ENCODE results near the gene CRHBP. TPM values are rescaled to one million over a fixed set of nuclear protein-coding genes. Genes with fewer than 3 reads are reported as not detected.
"Not testable (repeated sequence)": the region's sequence is repeated elsewhere in the genome, so short reads cannot be mapped to it uniquely, and the experiment has no call there.

CRHBP gene
- total RNA-seq, 1 donor from 2014 or later, result not detected

DNA sequence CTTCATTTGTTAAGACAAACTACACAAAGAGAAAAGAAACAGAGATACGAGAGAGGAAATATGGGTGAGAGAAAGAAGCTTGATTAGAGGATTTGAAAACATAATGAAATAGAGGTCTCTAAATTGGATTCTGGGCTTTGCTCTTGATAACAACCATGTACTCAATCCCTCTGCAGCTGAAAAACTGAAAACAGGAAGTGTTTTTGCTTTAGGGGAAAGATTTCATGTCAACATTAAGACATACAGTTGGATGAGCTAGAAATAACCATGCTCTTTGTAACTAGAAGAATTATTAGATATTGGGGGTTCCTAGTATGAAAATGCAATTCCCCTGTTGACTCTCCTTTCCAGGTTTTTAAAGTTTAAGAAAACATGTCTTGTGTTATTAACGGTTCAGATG is 21.9 kb downstream of the CRHBP start:
- Mint-ChIP-seq H3K4me1 (ENCODE audit: low read depth) (no peaks in the 10 kb centered on the region), H3K27me3 (ENCODE audit: insufficient read depth) (peaks cover 5% of the 10 kb centered on the region), H3K9me3 (no peaks in the 10 kb centered on the region), H3K4me3 (no peak overlapping the region), H3K36me3 (ENCODE audit: low read depth) (no peaks in the 10 kb centered on the region), H3K27ac (no peak overlapping the region)
- no peak for DNase-seq (ENCODE audit: low spot score)
- intact Hi-C loops (cut with micrococcal nuclease), result no loop called here

DNA sequence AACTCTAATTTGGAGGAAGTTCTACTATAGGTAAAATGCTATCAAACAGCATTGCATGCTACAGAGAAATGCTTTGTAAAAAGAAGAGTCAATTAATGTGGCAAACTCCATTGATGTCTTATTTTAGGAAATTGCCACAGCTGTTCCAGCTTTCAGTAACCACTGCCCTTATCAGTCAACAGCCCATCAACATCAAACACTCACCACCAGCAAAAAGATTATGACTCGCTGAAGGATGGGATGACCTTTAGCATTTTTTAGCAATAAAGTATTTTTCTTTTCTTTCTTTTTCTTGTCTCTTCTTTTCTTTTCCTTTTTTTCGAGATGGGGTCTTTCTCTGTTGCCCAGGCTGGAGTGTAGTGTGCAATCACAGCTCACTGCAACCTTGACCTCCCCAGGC is 26.0 kb downstream of the CRHBP start:
- intact Hi-C loops (cut with micrococcal nuclease), result no loop called here
- Mint-ChIP-seq H3K4me3 (no peak overlapping the region), H3K4me1 (ENCODE audit: low read depth) (no peaks in the 10 kb centered on the region), H3K36me3 (ENCODE audit: low read depth) (no peaks in the 10 kb centered on the region), H3K27me3 (ENCODE audit: insufficient read depth) (peaks cover 7% of the 10 kb centered on the region), H3K9me3 (no peaks in the 10 kb centered on the region), H3K27ac (no peak overlapping the region)
- no peak for DNase-seq (ENCODE audit: low spot score)

DNA sequence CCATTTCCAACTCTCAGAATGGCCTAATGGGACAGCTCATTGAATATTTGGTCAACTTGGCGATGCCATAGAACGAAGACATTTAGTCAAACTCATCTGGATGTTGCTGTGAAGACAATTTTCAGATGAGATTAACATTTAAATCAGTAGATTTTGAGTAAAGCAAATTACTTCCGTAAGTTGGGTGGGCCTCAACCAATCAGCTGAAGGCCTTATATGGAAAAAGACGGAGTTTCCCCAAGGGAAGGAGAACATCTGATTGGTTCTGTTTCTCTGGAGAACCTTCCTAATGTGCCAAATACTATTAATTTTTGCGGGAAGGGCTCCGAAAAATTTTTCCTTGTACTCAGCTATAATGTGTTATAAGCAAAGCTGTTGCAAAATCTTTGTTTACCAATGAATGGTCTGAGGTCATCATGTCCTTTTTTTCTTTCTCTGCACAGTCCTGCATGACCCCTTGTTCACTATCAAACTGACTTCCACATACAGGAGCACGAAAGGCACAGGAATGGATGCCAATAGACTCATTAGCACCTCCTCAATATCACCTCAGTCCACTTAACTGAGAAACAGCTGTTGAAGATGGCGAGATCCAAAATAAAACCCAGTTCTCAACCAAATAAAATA is 27.8 kb downstream of the CRHBP start:
- Mint-ChIP-seq H3K36me3 (ENCODE audit: low read depth) (no peaks in the 10 kb centered on the region), H3K27ac (no peak overlapping the region), H3K4me1 (ENCODE audit: low read depth) (no peaks in the 10 kb centered on the region), H3K9me3 (no peaks in the 10 kb centered on the region), H3K27me3 (ENCODE audit: insufficient read depth) (peaks cover 7% of the 10 kb centered on the region), H3K4me3 (no peak overlapping the region)
- no peak for DNase-seq (ENCODE audit: low spot score)
- intact Hi-C loops (cut with micrococcal nuclease), result no loop called here

DNA sequence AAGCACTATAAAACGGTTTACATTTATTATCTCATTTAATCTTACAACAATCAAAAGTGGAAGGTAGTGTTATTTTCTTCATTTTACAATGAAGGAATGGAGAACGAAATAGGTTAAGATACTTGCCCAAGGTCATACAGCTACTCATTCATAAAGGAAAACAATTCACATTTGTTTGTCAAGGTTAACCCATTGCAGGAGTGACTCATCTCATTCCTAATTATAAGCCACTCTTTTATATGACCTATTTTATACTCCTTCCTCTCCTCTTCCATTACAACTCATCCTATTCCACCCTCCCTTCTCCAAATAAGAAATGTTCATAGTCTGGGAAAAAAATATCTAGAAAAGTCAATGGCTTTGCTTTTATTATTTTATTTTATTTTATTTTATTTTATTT is 29.6 kb downstream of the CRHBP start:
- no peak for DNase-seq (ENCODE audit: low spot score)
- Mint-ChIP-seq H3K4me1 (ENCODE audit: low read depth) (no peaks in the 10 kb centered on the region), H3K9me3 (no peaks in the 10 kb centered on the region), H3K36me3 (ENCODE audit: low read depth) (no peaks in the 10 kb centered on the region), H3K27me3 (ENCODE audit: insufficient read depth) (peaks cover 5% of the 10 kb centered on the region), H3K27ac (no peak overlapping the region), H3K4me3 (no peak overlapping the region)
- intact Hi-C loops (cut with micrococcal nuclease), result no loop called here

DNA sequence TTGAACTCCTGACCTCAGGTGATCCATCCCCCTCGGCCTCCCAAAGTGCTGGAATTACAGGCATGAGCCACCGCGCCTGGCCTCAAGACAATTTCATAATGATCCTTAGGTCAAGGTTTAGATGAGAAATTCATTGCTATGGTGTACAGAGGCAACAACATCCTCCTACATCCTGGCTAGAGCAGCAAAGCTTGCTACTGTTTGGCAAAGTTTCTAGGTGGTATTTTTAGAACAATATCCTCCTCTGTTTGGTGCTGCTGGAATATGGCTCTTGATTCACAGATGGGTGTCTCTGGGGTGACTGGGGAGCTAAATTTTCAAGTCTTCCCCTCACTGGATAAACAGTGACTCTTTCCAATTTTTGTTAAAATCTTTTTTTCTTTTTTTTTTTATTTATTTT is 30.6 kb downstream of the CRHBP start:
- Mint-ChIP-seq H3K4me1 (ENCODE audit: low read depth) (no peaks in the 10 kb centered on the region), H3K27me3 (ENCODE audit: insufficient read depth) (peaks cover 5% of the 10 kb centered on the region), H3K9me3 (no peaks in the 10 kb centered on the region), H3K4me3 (no peak overlapping the region), H3K36me3 (ENCODE audit: low read depth) (no peaks in the 10 kb centered on the region), H3K27ac (no peak overlapping the region)
- intact Hi-C loops (cut with micrococcal nuclease), result no loop called here
- DNase-seq (ENCODE audit: low spot score), result no peak

DNA sequence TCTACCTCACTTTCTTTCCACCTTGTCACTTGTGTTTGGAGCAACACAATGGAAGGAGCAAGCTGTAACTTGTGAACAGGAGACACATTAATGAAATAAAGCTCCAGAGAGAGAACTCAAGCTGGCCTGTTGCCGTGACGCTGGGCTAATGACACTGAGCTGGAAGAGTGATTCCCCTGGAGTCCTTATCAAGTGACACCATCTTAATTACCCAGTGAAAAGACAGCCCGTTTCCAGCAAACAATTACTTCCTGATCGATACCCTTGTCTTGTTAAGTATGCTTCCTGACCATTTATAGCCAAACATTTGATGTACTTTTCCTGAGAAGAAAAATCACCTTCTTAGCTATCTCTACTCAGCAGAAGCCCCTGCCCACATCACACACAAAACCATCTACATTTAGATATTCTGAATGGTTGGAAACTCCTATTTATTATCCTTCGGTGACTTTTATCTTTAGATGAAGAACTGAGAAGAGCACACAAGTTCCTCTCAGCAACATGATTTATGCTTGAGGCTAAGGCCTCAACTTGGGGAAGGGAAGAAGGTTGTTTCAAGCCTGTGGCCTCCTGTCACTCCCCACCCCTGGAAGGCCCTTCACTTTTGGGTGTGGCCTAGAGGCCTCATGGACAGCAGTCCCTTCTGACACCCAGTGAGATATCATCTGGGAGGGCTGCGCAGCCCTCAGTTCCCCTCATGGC is 34.1 kb downstream of the CRHBP start:
- no peaks in the 10 kb centered on the region for H3K9me3 Mint-ChIP-seq
- peaks cover 6% of the 10 kb centered on the region for H3K27me3 Mint-ChIP-seq (ENCODE audit: insufficient read depth)
- no peak for DNase-seq (ENCODE audit: low spot score)
- H3K36me3 Mint-ChIP-seq (ENCODE audit: low read depth), result no peaks in the 10 kb centered on the region
- no peak overlapping the region for H3K27ac Mint-ChIP-seq
- H3K4me1 Mint-ChIP-seq (ENCODE audit: low read depth), result no peaks in the 10 kb centered on the region
- no peak overlapping the region for H3K4me3 Mint-ChIP-seq
- intact Hi-C loops (cut with micrococcal nuclease), result no loop called here

DNA sequence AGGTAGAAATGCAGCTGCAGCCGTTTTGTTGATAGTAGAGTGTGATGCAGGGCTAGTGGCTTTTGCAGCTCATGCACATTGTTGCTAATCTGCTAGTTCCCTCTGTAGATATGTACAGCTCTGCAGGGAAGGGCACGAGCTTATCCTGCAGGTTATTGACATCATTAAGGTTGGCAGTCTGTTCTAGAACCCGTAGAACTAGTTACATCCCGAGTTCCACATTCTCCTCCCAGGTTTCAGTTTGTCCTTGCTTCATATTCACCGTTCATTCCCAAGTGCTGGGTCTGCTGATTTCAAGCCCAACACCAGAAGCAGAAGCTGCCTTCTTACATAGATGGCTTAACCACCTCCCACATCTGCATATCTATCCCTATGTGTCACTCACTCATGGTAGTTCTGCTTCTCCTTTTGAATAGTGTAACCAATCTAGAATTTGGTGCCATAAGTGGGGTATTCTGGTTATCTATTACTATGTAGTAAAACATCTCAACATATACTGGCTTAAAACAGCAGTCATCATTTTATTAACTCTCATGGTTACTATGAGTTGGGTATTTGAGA is 38.1 kb downstream of the CRHBP start:
- Mint-ChIP-seq H3K27me3 (ENCODE audit: insufficient read depth) (peaks cover 3% of the 10 kb centered on the region), H3K9me3 (no peaks in the 10 kb centered on the region), H3K36me3 (ENCODE audit: low read depth) (no peaks in the 10 kb centered on the region), H3K4me3 (no peak overlapping the region), H3K4me1 (ENCODE audit: low read depth) (no peaks in the 10 kb centered on the region), H3K27ac (no peak overlapping the region)
- intact Hi-C loops (cut with micrococcal nuclease), result no loop called here
- DNase-seq (ENCODE audit: low spot score), result no peak

DNA sequence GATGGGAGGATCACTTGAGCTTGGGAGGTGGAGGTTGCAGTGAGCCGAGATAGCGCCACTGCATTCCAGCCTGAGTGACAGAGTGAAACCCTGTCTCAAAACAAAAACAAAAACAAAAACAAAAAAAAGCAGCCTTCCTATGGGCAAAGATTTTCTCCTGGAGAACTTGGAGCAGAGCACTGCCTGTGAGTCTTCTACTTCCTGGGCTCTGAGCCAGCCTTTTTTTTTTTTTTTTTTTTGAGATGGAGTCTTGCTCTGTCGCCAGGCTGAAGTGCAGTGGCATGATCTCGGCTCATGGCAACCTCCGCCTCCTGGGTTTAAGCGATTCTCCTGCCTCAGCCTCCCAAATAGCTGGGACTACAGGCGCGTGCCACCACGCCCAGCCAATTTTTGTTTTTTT is 40.6 kb downstream of the CRHBP start:
- H3K4me1 Mint-ChIP-seq (ENCODE audit: low read depth); H3K27me3 Mint-ChIP-seq (ENCODE audit: insufficient read depth); DNase-seq (ENCODE audit: low spot score); H3K27ac Mint-ChIP-seq; intact Hi-C loops (cut with micrococcal nuclease); H3K4me3 Mint-ChIP-seq; H3K36me3 Mint-ChIP-seq (ENCODE audit: low read depth); H3K9me3 Mint-ChIP-seq: not testable (repeated sequence)

DNA sequence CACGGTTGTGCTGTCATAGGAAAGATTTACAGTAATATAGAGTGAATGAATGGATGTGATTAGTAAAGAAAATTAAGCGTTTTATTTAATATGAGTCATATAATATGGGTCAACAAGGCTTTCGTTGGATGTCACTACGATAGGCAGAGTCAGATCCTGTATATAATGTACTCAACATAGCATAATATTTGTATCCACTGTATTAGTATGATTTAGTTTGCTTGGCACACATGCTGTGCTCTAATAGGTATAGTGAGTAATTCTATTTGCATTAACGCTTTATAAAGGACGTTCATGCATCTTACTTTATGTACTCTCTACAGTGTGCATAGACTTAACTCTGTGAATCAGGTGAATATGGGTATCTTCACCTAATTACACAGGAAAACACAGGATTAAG is 41.5 kb downstream of the CRHBP start:
- no peak for DNase-seq (ENCODE audit: low spot score)
- intact Hi-C loops (cut with micrococcal nuclease), result no loop called here
- Mint-ChIP-seq H3K9me3 (no peaks in the 10 kb centered on the region), H3K36me3 (ENCODE audit: low read depth) (no peaks in the 10 kb centered on the region), H3K4me3 (no peak overlapping the region), H3K27ac (no peak overlapping the region), H3K4me1 (ENCODE audit: low read depth) (no peaks in the 10 kb centered on the region), H3K27me3 (ENCODE audit: insufficient read depth) (peaks cover 5% of the 10 kb centered on the region)

DNA sequence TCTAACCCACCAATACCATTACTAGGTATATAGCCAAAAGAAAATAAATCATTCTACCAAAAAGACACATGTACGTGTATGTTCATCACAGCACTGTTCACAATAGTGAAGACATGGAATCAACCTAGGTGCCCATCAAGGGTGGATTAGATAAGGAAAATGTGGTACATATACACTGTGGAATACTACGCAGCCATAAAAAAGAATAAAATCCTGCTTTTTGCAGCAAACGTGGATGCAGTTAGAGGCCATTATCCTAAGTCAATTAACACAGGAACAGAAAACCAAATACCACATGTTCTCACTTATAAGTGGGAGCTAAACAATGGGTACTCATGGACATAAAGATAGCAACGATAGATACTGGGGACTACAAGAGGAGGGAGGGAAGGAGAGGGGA is 45.4 kb downstream of the CRHBP start:
- H3K36me3 Mint-ChIP-seq (ENCODE audit: low read depth); H3K4me1 Mint-ChIP-seq (ENCODE audit: low read depth); H3K4me3 Mint-ChIP-seq; DNase-seq (ENCODE audit: low spot score); H3K9me3 Mint-ChIP-seq; H3K27ac Mint-ChIP-seq; H3K27me3 Mint-ChIP-seq (ENCODE audit: insufficient read depth); intact Hi-C loops (cut with micrococcal nuclease): not testable (repeated sequence)

DNA sequence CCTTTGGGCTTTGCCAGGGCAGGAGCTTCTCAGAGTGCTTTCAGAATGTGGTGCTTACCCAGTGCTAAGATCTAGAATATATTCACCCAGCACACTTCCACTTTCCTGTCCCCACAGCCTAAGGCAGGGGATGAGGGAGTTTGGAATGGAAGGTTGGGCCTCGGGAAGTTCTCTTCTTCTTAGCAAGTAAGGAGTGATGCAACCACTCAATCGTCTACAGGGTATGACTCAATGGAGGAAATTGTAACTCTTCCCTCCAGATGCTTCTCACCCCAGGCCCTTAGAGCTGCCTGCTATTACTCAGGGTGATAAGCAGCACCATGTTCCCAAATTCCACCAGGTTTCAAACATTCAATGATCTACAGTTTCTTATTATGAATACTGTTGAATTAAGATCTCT is 46.6 kb downstream of the CRHBP start:
- no peak overlapping the region for H3K4me3 Mint-ChIP-seq
- H3K4me1 Mint-ChIP-seq (ENCODE audit: low read depth), result no peaks in the 10 kb centered on the region
- no peak overlapping the region for H3K27ac Mint-ChIP-seq
- intact Hi-C loops (cut with micrococcal nuclease), result no loop called here
- no peaks in the 10 kb centered on the region for H3K9me3 Mint-ChIP-seq
- peaks cover 12% of the 10 kb centered on the region for H3K27me3 Mint-ChIP-seq (ENCODE audit: insufficient read depth)
- DNase-seq (ENCODE audit: low spot score), result no peak
- H3K36me3 Mint-ChIP-seq (ENCODE audit: low read depth), result no peaks in the 10 kb centered on the region

DNA sequence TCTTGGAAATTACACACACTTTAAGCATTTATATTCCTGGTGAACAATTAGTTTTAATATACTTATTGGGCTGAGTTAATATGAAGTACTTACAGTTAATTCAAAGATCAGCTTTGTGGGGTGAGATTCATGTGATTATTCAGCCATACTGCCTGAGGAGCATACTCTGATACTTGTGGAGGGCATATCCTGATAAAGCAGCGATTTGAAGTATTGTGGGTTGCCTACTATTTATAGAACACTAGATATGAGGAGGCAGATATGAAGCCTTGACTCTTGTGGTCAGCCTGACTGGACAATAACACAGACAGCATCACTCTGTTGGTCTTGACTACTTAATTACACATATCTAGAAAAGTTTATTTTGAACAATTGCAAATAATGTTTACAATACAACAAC is 50.4 kb downstream of the CRHBP start:
- Mint-ChIP-seq H3K4me1 (ENCODE audit: low read depth) (no peaks in the 10 kb centered on the region), H3K36me3 (ENCODE audit: low read depth) (no peaks in the 10 kb centered on the region), H3K27ac (no peak overlapping the region), H3K27me3 (ENCODE audit: insufficient read depth) (peaks cover 25% of the 10 kb centered on the region), H3K9me3 (no peaks in the 10 kb centered on the region), H3K4me3 (no peak overlapping the region)
- intact Hi-C loops (cut with micrococcal nuclease), result no loop called here
- DNase-seq (ENCODE audit: low spot score), result no peak

DNA sequence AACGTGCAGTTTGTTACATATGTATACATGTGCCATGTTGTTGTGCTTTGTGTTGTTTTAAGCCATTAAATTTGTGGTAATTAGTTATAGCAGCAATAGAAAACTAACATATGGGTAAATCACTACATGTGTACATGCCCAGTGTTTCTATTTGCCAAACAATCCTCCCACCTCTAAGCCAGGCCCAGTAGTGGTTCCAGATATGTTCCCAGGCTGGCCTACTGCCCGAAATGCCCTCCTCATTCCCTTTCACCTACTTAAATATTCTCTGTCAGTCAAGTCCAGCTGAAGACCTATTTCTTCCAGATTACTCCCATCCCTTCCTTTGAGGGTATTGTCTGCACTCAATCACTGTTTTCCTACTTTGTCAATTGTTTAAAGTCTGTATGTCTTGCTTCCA is 53.3 kb downstream of the CRHBP start:
- intact Hi-C loops (cut with micrococcal nuclease), result no loop called here
- H3K4me3 Mint-ChIP-seq, result no peak overlapping the region
- H3K27me3 Mint-ChIP-seq (ENCODE audit: insufficient read depth), result peaks cover 29% of the 10 kb centered on the region
- no peaks in the 10 kb centered on the region for H3K4me1 Mint-ChIP-seq (ENCODE audit: low read depth)
- DNase-seq (ENCODE audit: low spot score), result no peak
- no peak overlapping the region for H3K27ac Mint-ChIP-seq
- no peaks in the 10 kb centered on the region for H3K36me3 Mint-ChIP-seq (ENCODE audit: low read depth)
- H3K9me3 Mint-ChIP-seq, result no peaks in the 10 kb centered on the region
